ENCODE data around the gene NME4.
A peak's percentile ranks its signal among the peaks of the same experiment; 100 is the strongest.

Gene NME4

GRCh38 chr16:426906-427249 is 29.9 kb downstream of the NME4 start:
- Mint-ChIP-seq H3K4me3 (peak overlapping the region; percentile 90 to 94 (median 93)), H3K27me3 (ENCODE audit: low read depth) (peaks cover 15% of the 10 kb centered on the region), H3K27ac (peak overlapping the region; percentile 52 to 78 (median 61)), H3K4me1 (peaks cover 37% of the 10 kb centered on the region), H3K36me3 (ENCODE audit: low read depth) (peaks cover 25% of the 10 kb centered on the region), H3K9me3 (no peaks in the 10 kb centered on the region)
- TF ChIP-seq CTCF (IDR thresholded peaks at IDR 0.05; ENCODE audit: unreplicated experiment in 3 of 3), result no peak

GRCh38 chr16:427250-427649 is 30.3 kb downstream of the NME4 start:
- Mint-ChIP-seq H3K27ac (peak overlapping the region; percentile 52 to 78 (median 61)), H3K36me3 (ENCODE audit: low read depth) (peaks cover 25% of the 10 kb centered on the region), H3K4me3 (peak overlapping the region; percentile 90 to 94 (median 93)), H3K9me3 (no peaks in the 10 kb centered on the region), H3K27me3 (ENCODE audit: low read depth) (peaks cover 15% of the 10 kb centered on the region), H3K4me1 (peaks cover 37% of the 10 kb centered on the region)
- no peak for TF ChIP-seq CTCF (IDR thresholded peaks at IDR 0.05; ENCODE audit: unreplicated experiment in 3 of 3)

GRCh38 chr16:430904-431303 is 33.9 kb downstream of the NME4 start:
- H3K27me3 Mint-ChIP-seq (ENCODE audit: low read depth), result no peaks in the 10 kb centered on the region
- H3K4me1 Mint-ChIP-seq, result peaks cover 25% of the 10 kb centered on the region
- H3K9me3 Mint-ChIP-seq, result no peaks in the 10 kb centered on the region
- no peak overlapping the region for H3K27ac Mint-ChIP-seq
- no peak overlapping the region for H3K4me3 Mint-ChIP-seq
- peaks cover 37% of the 10 kb centered on the region for H3K36me3 Mint-ChIP-seq (ENCODE audit: low read depth)
- no peak for TF ChIP-seq CTCF (IDR thresholded peaks at IDR 0.05; ENCODE audit: unreplicated experiment in 3 of 3)

- Mint-ChIP-seq H3K36me3 (ENCODE audit: low read depth) (peaks cover 31% of the 10 kb centered on the region), H3K27me3 (ENCODE audit: low read depth) (no peaks in the 10 kb centered on the region), H3K4me1 (peaks cover 33% of the 10 kb centered on the region), H3K27ac (peak overlapping the region in 2 of 3 experiments; percentile 6 to 54), H3K9me3 (no peaks in the 10 kb centered on the region), H3K4me3 (no peak overlapping the region)
- TF ChIP-seq CTCF (IDR thresholded peaks at IDR 0.05; ENCODE audit: unreplicated experiment in 3 of 3), result no peak
These were observed 43.6 kb downstream of the NME4 start for GRCh38 chr16:440627-441026.

GRCh38 chr16:441447-441846 is 44.4 kb downstream of the NME4 start:
- H3K9me3 Mint-ChIP-seq, result no peaks in the 10 kb centered on the region
- peaks cover 33% of the 10 kb centered on the region for H3K4me1 Mint-ChIP-seq
- no peaks in the 10 kb centered on the region for H3K27me3 Mint-ChIP-seq (ENCODE audit: low read depth)
- no peak overlapping the region for H3K27ac Mint-ChIP-seq
- no peak for TF ChIP-seq CTCF (IDR thresholded peaks at IDR 0.05; ENCODE audit: unreplicated experiment in 3 of 3)
- H3K36me3 Mint-ChIP-seq (ENCODE audit: low read depth), result peaks cover 29% of the 10 kb centered on the region
- H3K4me3 Mint-ChIP-seq, result no peak overlapping the region

GRCh38 chr16:442976-443375 is 46.0 kb downstream of the NME4 start:
- peak overlapping the region in 1 of 3 experiments; percentile 43 for H3K27ac Mint-ChIP-seq
- peaks cover 33% of the 10 kb centered on the region for H3K4me1 Mint-ChIP-seq
- no peaks in the 10 kb centered on the region for H3K9me3 Mint-ChIP-seq
- peaks cover 33% of the 10 kb centered on the region for H3K36me3 Mint-ChIP-seq (ENCODE audit: low read depth)
- TF ChIP-seq CTCF (IDR thresholded peaks at IDR 0.05; ENCODE audit: unreplicated experiment in 3 of 3), result no peak
- H3K27me3 Mint-ChIP-seq (ENCODE audit: low read depth), result no peaks in the 10 kb centered on the region
- no peak overlapping the region for H3K4me3 Mint-ChIP-seq
